ENCODE measurements around the gene KRTAP5-2.

The KRTAP5-2 gene

GRCh38 chr11:1567721-1568100, 30.4 kb downstream of the KRTAP5-2 start:
- no peak for DNase-seq (ENCODE audit: low read depth in 2 of 2)

DNA sequence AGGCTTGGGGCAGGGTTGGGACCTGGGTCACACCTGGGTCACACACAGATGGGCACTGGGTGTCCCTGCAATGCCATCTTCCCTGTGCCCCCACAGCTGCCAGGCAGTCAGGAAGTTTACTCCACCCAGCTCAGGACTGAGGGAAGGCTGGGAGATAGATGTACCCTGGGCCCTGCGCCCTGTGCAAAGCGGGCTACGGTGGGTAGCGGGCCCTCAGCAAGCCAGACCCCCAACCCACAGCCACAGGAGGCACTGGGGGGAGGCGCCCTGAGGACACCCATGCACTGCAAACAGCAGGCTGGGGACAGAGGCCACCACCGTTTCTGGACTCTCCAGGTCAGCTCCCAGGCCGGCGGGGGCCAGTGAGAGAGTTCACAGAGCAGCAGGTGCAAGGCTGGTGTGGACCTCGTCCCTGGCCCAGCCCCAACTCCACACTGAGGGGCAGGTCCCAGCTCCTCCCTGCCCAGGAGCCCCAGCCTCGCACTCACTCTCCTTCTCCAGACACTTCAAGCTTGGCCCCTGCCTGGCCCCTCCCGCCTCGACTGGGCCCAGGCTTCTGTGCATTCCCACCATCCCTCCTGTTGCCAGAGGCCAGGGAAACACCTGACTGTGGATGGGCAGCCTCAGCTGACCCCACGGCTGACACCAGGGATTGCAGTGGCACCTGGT, 30.9 kb downstream of the KRTAP5-2 start:
- DNase-seq (ENCODE audit: low read depth in 2 of 2): no peak

- DNase-seq (ENCODE audit: low read depth in 2 of 2): no peak
Measured at GRCh38 chr11:1566381-1567051, 31.6 kb downstream of the KRTAP5-2 start.

DNA sequence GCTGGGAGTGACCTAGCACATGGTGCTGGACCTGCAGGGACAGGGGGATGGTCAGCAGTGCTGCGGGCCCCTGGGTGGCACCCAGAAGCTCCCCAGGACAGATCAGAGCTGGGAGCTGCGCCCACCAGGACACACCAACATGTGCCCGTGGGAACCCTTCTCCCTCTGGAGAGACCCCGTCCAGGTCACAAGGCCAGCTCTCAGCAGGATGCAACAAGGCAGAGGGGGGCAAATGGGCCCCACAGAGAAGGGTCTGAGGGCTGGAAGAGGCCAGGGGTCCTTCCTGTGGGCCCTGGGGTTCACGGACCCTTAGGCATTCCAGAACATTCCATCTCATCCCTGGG, 32.2 kb downstream of the KRTAP5-2 start:
- no peak for DNase-seq (ENCODE audit: low read depth in 2 of 2)

DNA sequence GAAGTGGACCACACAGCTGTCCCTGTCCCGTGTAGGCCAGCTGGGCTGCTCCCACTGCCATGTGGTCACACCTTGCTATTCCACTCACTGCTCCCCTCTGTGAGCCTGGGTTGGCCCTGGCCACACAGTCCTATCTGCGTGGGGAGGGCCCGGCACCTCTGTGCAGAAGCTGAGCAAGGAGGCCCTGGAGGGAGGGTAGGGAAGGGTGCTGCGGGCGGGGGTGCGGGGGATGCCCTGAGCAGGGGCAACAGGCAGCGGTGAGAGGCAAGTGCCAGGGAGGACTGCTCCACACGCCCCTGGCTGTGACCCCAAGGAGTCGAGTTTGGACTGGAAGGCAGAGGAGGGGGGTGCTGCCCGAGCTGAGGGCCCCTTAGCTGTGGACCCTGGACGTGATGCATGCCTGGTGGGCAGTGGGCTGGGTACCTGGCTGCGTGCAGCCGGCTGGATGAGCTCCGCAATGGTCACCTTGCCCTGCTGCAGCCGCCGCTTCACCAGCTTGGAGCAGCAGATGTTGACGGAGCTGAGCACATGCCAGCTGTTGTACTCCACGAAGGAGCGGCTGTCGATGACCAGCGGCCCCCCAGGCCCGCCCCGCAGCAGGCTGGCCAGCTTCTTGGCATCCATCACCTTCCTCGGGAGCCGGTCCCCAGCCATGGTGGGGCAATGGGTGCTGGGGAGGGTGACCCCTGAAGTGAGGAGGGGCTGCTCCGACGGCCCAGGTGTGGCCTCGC, 32.8 kb downstream of the KRTAP5-2 start:
- no peak for DNase-seq (ENCODE audit: low read depth in 2 of 2)

DNA sequence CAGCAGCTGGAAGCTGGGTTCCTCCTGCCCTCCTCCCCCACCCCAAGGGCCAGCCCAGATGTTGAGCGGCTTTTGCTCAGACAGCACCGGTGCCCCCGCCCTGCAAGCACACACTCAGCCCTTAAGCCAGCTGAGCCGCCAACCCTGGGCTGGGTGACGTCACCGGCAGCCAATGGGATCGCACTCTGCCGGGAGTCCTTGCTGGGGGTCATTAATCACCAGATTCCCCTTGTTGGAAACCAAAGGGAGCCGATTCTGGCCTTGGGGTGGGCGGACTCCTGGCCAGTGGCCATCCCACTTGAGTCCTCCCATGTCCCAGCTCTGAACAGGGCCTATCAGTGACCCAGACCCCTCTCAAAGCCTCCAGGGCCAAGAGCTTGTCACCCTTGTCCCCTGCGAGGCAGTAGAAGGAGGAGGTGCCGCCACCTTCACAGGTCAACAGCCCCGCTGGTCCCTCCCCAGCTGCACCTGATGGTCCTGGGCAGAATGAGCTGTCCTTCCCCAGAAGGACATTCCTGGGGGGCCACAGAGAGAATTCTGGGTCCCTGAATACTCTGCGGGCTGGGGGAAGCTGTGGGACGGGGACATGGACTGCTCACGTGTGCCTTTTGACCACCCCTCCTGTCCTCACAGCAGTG, 33.4 kb downstream of the KRTAP5-2 start:
- DNase-seq (ENCODE audit: low read depth in 2 of 2): peak; percentile 60 to 68

- no peak for DNase-seq (ENCODE audit: low read depth in 2 of 2)
Measured at GRCh38 chr11:1563697-1564534, 34.2 kb downstream of the KRTAP5-2 start.

GRCh38 chr11:1563149-1563638, 34.9 kb downstream of the KRTAP5-2 start:
- no peak for DNase-seq (ENCODE audit: low read depth in 2 of 2)

GRCh38 chr11:1562469-1563148, 35.5 kb downstream of the KRTAP5-2 start:
- no peak for DNase-seq (ENCODE audit: low read depth in 2 of 2)

DNA sequence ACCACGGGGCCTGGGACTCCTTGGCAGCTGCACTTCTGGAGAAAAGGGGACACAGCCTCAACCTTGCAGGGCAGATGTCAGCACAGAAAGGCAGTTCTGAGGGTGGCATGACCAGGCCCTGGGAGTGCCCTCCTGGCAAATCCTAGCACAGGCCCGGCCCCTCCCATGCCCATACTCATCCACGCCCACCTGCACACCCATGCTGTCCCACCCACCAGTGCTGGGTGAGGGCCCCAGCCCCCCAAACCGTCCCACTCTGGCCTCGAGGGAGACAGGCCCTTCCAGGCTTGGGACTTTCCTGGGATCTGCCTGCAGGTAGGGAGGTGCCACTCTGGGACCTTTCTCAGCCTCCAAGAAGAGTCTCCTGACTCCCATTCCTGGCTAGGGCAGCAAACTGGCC, 36.1 kb downstream of the KRTAP5-2 start:
- DNase-seq (ENCODE audit: low read depth in 2 of 2): no peak

DNA sequence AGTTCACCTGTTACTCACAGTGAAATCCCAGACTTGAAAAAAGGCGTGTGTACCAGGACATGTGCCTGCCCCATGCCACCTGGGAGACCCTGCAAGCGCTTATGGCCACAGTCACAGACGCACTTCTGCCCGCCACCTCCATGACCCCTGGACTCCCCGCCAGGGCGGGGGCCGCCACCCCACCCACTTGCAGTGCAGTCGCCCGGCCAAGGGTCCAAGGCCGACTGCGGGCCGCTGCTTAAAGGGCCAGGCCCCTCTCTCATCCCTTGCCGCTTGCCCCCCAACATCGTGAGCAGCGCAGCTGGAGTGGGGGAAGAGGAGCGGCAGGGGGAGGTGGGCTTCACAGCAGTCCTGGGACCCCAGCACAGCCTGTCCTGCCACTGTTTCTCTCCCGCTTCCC, 36.8 kb downstream of the KRTAP5-2 start:
- DNase-seq (ENCODE audit: low read depth in 2 of 2): no peak

DNA sequence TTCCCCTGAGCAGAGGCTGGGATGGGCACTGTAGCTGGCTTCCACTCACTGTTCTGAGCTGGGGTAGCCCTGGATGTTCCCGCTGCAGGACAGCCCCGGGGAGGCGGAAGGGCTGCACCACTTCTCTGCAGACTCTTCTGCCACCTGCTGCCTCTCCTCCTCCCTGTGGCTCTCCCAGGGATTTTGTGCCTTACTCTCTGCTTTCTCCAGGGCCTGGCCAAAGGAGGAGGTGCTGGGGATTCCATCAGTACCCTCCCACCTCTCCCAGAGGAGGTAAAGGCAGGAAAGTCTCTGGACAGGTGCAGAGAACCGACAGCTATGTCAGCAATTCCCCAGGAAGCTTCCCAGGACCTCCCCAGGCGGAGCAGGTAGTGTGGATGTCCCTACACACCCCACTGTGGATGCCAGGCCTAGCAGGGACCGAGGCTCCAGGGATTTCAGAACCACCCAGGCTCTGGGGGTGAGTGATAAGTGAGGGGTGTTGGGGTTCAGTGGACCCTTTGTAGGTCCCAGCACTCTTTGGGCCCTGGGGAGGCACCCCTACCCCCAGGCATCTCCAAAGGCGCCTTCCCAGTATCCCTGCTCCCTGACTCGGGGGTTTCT, 37.3 kb downstream of the KRTAP5-2 start:
- no peak for DNase-seq (ENCODE audit: low read depth in 2 of 2)

GRCh38 chr11:1560002-1560648, 38.0 kb downstream of the KRTAP5-2 start:
- DNase-seq (ENCODE audit: low read depth in 2 of 2): no peak

- DNase-seq (ENCODE audit: low read depth in 2 of 2): no peak
Measured at GRCh38 chr11:1559111-1559951, 38.8 kb downstream of the KRTAP5-2 start.

DNA sequence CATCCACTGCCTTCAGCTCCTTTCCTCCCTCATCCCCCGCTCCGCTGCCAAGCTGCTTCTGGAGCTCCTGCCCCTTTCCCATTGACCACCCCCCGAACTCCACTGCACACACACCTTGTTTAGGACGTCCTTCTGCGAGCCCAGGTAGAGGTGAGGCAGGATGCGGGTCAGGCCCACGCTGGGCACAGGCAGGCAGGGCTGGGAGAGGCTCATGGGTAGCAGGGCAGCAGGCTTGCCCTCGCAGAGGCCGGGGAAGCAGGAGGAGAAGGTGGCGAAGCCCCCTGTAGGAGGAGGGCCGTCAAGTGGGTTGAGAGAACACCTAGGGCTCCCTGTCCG, 39.4 kb downstream of the KRTAP5-2 start:
- DNase-seq (ENCODE audit: low read depth in 2 of 2): no peak

GRCh38 chr11:1557904-1558774, 40.0 kb downstream of the KRTAP5-2 start:
- DNase-seq (ENCODE audit: low read depth in 2 of 2): peak; percentile 44 to 62

DNA sequence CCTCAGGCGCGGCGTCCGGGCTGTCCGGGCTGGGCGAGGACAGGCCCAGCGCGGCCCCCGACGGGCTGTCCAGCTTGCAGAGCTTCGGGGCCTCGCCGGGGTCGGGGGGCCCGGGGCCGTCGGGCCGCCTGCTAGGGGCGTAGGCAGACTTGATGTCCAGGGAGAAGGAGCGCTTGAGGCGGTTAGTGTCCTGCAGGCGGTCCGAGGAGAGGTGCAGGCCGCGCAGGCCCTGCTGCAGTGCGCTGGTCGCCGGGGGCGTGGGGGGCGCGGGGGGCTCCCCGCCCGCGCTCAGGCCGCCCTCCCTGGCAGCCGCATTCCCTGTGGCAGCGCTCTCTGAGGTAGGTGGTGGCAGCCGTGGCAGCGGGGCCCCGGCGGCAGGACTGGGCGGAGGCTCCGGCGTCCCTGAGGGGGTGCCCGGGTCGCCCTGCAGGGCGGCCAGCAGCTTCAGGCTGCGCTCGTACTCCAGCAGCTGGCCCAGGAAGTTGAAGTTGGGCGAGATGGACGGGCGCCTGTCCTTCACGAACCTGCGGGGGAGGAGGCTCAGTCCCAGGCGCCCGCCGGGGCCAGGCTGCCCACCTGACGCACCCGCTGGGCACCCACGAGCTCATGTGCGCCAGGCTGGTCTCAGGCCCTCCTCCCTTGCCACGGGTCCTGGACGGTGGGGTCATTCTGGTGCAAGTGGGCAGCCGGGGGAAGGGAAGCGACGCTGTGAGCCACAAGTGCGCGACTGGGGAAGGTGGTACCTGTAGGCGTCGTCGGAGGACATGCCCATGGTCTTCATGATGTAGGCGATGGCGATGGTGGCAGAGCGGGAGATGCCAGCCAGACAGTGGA, 40.8 kb downstream of the KRTAP5-2 start:
- DNase-seq (ENCODE audit: low read depth in 2 of 2): no peak

Measured in fibroblast of skin of left quadriceps (primary cell).